ENCODE results near the gene TOB1.

DNA sequence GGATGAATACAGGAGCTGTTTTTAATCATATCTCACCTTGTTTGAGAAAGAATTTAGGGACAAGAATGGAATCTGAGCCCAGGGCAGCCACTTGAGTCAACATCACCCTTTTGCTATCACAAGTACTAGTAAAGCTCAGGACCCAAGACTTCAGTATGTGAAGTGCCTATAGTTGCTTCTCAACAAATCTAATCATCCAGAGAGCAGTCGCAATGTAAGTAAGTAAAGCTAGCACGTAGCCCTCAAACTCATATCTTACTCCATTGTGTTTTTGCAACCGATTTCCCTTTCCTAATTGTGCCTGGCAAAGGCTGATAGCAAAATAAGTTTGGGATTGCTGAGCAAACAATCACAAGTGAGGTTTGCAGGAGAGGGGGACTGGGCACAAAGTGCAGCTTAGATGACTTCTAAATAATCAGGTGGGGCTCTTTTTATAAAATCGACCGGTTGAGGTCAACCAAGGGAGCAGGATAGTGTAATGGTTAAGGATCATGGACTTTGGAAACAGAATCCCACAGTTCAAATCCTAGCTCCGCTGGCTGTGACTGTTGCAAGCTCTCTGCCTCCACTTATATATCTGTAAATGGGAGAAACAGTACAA, 13.0 kb downstream of the TOB1 start:
- TF ChIP-seq YY1 (tag by site-specific recombination; IDR thresholded peaks at IDR 0.05) = no peak
- TF ChIP-seq, protein P1, sequence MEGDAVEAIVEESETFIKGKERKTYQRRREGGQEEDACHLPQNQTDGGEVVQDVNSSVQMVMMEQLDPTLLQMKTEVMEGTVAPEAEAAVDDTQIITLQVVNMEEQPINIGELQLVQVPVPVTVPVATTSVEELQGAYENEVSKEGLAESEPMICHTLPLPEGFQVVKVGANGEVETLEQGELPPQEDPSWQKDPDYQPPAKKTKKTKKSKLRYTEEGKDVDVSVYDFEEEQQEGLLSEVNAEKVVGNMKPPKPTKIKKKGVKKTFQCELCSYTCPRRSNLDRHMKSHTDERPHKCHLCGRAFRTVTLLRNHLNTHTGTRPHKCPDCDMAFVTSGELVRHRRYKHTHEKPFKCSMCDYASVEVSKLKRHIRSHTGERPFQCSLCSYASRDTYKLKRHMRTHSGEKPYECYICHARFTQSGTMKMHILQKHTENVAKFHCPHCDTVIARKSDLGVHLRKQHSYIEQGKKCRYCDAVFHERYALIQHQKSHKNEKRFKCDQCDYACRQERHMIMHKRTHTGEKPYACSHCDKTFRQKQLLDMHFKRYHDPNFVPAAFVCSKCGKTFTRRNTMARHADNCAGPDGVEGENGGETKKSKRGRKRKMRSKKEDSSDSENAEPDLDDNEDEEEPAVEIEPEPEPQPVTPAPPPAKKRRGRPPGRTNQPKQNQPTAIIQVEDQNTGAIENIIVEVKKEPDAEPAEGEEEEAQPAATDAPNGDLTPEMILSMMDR (tag by site-specific recombination; IDR thresholded peaks at IDR 0.05) = no peak
- TF ChIP-seq ZSCAN16 (tag by site-specific recombination; IDR thresholded peaks at IDR 0.05) = no peak
- no peak for TF ChIP-seq RBAK (tag by site-specific recombination; IDR thresholded peaks at IDR 0.05)
- no peak for TF ChIP-seq ZNF324 (tag by site-specific recombination; IDR thresholded peaks at IDR 0.05)
- no peak for TF ChIP-seq REST (tag by site-specific recombination; IDR thresholded peaks at IDR 0.05)

All from HEK293 (cell line).